Posterior cingulate gyrus (tissue), 11 donors: ENCODE results near the gene CAMKV.
"Not testable (repeated sequence)": the region's sequence is repeated elsewhere in the genome, so short reads cannot be mapped to it uniquely, and the experiment has no call there.

Source experiments
- DNase-seq, 10 donors: peaks; one replicate each; pipeline versions ENCODE4 v3.0.0 to v3.0.0-alpha.2; 2020 to 2021; ENCODE audit warnings: mixed read lengths in 3 of 10
- intact Hi-C: fragments of 100-400 bp; cut with DNase I; formaldehyde crosslinking; loops from one replicate; pipeline ENCODE4 v1.15.1; 2023

CAMKV gene, protein sequence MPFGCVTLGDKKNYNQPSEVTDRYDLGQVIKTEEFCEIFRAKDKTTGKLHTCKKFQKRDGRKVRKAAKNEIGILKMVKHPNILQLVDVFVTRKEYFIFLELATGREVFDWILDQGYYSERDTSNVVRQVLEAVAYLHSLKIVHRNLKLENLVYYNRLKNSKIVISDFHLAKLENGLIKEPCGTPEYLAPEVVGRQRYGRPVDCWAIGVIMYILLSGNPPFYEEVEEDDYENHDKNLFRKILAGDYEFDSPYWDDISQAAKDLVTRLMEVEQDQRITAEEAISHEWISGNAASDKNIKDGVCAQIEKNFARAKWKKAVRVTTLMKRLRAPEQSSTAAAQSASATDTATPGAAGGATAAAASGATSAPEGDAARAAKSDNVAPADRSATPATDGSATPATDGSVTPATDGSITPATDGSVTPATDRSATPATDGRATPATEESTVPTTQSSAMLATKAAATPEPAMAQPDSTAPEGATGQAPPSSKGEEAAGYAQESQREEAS

DNA sequence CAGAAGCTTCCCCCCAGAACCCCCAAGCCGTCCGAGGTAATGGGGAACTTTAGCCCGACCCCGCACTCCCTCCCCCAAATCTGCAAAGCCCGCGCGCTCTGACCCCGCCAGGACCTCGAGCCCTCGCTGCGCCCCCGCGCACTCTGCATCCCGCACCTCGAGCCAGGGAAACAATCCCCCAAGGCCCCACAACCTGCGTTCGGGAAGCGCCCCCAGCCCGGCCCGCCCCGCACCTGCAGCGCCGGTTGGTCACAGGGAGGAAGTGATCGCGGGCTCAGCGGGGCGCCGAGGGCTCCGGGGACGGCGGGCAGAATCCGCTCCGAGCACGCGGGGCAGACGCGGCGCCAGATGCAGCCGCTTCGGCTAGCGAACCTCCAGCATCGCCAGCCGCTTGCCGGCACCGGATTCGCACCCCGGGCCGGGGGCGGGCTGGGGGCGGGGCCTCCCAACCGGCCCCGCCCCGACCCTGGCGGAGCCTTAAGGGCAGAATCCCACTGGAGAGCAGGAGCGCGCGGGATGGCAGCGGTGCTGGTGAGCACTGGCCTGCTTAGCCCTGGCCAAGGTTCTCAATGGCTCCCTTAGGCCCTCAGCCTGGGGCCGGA, at the start of gene CAMKV:
Gene CAMKV, minus strand, starts transcription at position 382 of the 602 bp plus-strand sequence. CDS start 7,518 bp downstream, outside the sequence.
- DNase-seq = peak in 9 of 10 donors; percentile 19 to 92 (median 59)
- intact Hi-C loops = no loop called here

DNA sequence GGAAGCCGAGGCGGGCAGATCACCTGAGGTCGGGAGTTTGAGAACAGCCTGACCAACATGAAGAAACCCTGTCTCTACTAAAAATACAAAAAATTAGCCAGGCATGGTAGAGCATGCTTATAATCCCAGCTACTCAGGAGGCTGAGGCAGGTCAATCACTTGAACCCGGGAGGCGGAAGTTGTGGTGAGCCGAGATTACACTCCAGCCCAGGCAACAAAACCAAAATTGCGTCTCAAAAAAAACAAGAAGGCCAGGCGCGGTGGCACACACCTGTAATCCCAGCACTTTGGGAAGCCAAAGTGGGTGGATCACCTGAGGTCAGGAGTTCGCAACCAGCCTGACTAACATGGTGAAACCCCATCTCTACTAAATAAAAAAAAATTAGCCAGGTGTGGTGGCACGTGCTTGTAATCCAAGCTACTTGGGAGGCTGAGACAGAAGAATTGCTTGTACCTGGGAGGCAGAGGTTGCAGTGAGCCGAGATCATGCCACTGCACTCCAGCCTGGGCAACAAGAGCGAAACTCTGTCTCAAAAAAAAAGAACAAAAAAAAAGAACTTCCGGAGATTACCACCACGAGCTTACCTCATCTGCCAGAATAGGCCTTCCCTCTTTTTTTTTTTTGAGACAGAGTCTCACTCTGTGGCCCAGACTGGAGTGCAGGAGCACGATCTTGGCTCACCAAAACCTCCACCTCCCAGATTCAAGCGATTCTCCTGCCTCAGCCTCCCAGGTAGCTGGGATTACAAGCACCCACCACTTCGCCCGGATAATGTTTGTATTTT, 48.3 kb upstream of the CAMKV start:
- DNase-seq = peak in 2 of 10 donors; percentile 6 to 60
- intact Hi-C loops = not testable (repeated sequence)

DNA sequence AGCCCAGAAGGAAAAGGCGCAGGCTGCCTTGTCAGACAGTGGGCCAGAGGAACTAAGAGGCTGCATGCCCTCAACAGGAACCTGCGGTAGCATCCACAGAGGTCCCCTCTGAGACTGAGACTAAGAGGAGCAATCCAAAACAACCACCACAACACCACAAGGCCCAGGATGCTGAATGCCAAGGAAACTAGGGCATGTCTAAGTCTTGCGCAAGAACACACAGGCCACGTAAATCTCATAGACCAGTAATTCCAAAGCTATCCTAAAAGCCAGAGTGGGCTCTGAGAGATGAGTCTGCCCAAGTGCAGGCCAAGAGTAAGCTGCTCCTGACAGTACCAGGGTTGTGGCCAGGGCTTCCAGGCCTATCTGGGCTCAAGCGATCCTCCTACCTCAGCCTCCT, 47.0 kb upstream of the CAMKV start:
- no peak for DNase-seq
- intact Hi-C loops = no loop called here

DNA sequence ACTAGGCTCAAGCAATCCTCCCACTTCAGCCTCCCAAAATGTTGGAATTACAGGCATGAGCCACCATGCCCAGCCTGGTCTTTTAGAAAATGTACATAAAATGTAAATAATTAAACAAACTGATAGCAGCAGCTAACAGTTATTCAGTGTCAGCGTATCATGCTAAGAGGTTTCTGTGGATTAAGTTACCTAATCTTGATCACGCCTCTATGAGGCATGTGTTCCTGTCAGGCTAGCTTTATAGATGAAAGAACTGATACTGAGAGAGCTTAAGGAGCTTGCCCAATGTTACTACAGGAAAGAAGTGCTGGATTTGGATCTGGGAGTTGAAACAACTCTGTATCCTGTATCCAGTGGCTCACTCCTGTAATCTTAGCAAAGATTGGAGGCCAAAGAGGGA, 45.2 kb upstream of the CAMKV start:
- DNase-seq = no peak
- intact Hi-C loops = no loop called here

DNA sequence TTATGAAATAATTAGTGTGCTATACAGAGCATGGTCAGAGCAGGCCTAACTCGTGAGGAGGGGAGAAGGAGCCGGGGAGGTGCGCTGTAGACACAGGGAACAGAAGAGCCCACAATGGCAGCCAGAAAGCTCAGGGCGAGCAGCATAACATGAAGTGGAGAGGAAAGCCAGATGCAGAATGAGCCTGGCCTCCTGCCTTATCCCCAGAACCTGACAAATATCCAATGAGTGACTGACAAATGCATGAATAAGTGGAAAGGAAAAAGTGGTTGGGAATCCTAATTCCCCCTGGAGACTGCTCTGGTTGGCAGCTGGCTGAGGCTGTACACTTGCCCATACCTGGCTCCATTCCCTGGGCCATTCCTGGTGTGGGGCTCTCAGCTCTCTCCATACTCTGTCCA, 43.2 kb upstream of the CAMKV start:
- DNase-seq = peak in 1 of 10 donors; percentile 80
- intact Hi-C loops = no loop called here

DNA sequence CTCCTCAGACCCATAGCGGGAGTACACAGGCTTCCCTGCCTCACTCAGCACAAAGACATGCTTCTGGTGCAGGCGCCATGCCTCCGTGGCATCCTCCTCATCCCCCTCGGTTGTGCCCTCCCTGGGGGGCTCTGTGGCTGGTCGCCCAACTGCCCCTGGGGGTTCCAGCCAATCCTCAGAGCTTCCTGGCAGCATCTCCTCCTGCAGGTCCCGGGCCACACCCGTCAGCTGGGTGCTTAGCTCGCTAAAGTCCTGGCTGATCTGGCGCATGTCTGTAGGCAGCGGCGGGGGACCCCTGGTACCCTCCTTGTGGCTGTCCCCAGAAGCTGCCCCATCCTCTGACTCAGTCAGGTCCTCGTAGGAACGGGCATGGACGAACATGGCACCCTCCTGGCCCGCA, 41.9 kb upstream of the CAMKV start:
- DNase-seq = no peak
- intact Hi-C loops = no loop called here

DNA sequence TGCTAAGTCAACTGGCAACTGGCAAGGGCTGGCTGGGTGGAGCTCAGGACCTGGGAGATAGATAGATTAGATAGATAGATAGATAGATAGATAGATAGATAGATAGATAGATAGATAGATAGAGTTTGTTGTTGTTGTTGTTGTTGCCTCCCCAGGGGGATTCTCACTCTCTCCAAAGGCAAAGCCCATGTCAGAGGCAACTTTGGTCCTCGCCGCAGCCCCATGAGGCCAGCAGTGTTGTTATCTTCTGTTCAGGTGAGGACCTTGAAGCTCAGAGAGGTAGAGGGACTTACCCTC, 41.4 kb upstream of the CAMKV start:
- intact Hi-C loops = no loop called here
- no peak for DNase-seq

DNA sequence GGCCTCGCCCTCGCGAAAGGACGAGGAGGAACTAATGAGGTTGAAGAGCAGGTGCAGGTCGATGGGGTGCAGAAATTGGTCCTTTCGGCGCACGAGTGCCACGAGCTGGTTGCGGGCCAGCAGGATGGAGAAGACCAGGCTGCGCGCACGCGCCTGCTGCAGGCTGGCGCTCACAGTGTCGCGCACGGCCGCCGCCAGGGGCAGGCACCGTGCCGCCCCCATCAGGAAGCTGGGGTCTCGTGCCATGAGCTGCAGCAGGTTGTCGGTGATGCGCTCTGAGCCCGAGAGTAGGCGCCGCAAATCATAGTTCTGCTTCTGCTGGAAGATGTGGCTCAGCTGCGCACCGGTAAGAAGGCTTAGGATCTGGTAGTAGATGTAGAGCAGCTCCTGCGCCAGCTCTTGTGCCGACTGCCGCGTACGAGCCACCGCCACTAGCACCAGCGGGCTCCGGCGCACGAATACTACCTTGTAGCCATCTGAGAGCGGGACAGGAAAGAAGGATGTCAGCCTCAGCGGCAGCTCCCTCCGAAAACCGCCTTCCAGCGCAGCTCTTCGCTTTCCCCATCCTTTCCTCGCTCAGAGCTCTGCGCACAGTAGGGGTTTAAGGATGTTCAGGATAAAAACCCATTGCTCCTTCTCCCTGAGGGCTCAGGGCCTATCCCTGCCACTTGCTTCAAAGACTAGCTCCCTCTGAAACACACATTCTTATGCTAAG, 40.9 kb upstream of the CAMKV start:
- peak in 1 of 10 donors; percentile 80 for DNase-seq
- intact Hi-C loops = no loop called here

DNA sequence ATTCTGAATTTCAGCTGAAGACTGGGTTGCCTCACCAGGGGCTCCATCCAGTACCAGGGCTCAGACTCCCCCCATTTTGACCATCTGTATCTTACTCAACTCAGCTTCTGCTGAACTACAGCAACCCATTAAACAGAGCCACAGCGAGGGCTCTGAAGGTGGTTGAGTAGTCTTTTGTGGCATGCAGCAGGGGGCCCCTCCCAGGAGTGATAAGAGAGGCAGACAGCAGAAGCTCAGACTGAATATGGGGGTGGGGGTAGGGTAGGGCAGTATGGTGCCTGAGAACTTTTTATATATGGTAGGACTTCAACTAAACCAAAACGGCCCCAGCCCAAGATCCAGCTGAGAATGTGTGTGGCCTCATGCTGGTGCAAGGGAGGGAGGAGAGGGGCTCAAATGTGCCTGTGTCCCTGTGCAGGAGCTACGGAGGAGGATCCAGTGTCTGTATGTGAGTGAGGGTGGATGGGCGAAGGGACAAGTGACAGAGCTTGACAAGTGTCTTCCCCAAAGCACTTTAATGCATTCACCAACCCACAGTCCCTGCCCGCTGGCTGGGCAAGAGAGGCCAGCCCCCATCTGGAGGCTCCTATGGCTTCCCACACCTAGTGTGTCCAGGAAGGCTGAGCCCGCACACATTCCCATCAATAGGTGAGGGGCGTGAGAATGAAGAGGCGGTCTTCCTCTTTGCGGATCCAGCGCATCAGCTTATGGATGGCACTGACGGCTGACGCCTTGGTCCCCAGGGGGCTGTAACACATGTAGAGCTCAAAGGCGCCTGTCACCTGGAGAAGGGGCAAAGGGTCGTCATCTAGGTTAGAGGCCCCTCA, 38.9 kb upstream of the CAMKV start:
- DNase-seq = no peak
- intact Hi-C loops = loop anchor here (10.0 kb wide), 1 partner anchor 204 kb away; no protein-coding TSS in a partner anchor

DNA sequence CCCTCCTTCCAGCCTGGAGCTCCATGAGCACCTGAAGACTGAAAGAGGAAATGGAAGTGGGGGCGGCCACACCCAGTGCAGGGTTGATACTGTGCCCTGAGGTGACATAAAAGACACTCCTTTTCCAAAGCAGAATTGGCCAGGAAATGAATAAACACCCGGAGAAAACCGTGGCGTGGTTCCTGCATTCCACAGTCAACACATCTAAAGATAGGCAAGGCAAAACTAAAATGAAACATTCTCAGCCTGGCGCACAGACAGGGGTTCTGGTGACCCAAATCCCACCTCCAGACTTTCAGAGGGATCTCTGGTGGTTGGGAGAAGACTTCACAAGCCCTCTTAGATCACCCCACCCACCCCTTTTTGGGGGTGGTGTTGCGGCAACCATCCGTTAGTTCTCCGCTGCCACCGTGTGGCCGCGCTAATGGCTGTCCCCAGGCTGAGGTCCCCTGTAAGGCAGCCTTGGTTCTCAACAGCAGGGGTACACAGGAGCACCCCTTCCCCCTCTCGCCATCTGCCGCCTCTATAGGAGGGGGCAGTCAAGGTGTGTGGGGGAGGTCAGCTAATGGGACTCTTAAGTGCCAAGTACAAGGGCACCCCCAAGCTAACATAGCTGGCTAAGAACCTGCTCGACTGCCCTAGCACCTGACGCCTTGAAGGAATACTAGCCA, 36.5 kb upstream of the CAMKV start:
- DNase-seq = peak in 9 of 10 donors; percentile 23 to 94 (median 62)
- intact Hi-C loops = loop anchor here (2.0 to 10.0 kb wide), 2 partner anchors 103 to 201 kb away; partner anchors contain the start of gene INKA1

DNA sequence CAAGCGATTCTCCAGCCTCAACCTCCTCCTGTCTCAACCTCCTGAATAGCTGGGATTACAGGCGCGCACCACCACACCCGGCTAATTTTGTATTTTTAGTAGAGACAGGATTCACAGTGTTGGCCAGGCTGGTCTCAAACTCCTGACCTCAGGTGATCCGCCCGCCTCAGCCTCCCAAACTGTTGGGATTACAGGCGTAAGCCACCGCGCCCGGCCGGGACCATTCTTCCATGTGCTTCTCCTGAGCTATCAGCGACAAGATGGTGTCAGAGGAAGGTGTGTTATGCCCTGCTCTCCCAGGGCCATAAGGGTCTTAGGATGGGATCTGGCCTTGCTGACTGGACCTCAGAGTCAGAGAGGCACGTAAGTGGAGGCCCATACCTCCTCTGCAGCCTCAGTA, 34.7 kb upstream of the CAMKV start:
- intact Hi-C loops = loop anchor here (5.0 to 10.0 kb wide), 2 partner anchors 62 to 200 kb away; no protein-coding TSS in a partner anchor
- DNase-seq = not testable (repeated sequence)

DNA sequence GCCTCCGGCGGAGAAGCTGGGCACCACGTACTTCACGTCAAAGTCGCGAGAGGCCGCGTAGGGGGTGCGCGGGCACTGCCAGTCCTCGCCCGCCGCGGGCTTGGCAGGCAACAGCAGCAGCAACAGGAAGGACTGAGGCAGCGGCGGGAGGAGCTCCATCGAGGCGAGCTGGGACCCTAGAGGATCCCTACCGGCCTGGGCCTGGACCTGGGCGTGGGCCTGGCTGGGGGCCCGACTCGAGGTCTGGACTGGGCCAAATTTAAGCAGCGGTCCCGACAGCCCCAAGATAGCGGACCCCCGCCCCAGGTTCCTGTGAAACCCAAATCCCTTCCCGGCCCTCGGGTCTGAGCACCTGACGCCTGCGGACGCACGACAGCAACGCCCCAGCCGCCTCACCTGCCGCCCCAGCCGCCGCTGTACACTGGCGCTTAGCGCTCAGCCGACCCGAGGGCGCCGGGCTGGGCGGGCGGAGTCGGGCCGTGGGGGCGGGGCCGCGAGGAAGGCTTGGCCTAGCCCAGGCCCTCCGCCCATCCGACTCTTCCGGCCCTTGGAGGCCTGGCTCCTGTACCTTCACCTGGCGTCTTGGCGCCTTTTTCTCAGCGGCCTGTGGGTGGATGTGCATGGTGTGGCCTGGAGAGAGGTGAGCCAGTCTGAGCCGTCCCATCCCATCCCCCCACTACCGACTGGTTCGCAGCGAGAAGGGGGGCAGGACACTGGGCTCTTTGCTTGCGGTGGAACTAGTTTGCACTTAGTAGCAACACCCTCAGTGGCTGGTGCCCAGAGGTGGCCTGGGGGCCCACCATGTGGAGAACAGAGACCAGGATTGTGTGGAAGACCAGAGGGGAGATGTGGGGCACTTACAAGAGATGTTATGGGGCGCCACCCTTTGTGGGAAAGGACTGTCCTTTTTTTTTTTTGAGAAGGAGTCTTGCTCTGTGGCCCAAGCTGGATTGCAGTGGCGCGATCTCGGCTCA, 34.0 kb upstream of the CAMKV start, which contains the start of gene MST1R:
Gene MST1R, minus strand, starts transcription at position 423 of the 974 bp plus-strand sequence. Its CDS starts 264 bp downstream, at position 159.
- intact Hi-C loops = loop anchor here (5.0 to 10.0 kb wide), 2 partner anchors 61 to 199 kb away; no protein-coding TSS in a partner anchor
- no peak for DNase-seq

DNA sequence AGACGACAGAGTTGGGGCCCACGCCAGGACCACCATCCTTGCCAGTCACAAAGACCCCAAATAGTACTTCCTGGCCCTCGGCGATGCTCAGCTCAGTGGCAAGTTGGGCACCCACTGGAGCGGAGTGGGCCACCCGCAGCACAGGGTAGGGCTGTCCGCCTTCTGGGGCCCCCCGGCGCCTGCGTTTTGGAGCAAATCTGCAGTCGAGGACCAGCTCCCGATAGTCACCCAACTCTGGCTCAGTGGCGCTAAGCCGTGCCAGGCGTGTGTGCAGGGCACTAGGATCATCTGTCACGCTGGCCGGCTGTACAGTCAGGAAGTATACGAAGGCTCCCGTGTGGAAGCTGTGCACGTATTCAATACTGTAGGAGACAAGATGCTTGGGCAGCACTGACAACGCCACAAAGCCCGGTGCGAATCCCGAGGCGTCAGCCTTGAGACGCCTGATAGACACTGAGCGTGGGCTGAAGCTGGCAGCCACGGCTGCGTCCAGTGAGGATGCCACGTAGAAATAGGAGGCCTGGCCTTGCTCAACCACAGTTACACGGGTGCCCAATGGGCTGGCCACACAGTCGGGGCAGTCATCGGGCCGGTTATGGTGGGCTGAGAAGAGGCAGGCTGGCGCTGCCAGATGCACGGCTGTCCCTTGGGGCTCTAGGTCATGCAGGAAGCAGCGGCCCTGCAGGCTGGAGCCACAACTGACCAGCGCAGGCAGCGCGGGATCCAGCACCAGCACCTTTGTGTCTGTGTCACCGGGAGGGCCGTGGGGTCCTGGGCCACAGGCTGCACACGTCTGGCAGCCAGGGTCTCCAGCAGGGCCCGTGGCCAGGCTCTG, 33.0 kb upstream of the CAMKV start:
- DNase-seq = peak in 1 of 10 donors; percentile 86
- intact Hi-C loops = loop anchor here (5.0 to 10.0 kb wide), 2 partner anchors 60 to 198 kb away; no protein-coding TSS in a partner anchor

DNA sequence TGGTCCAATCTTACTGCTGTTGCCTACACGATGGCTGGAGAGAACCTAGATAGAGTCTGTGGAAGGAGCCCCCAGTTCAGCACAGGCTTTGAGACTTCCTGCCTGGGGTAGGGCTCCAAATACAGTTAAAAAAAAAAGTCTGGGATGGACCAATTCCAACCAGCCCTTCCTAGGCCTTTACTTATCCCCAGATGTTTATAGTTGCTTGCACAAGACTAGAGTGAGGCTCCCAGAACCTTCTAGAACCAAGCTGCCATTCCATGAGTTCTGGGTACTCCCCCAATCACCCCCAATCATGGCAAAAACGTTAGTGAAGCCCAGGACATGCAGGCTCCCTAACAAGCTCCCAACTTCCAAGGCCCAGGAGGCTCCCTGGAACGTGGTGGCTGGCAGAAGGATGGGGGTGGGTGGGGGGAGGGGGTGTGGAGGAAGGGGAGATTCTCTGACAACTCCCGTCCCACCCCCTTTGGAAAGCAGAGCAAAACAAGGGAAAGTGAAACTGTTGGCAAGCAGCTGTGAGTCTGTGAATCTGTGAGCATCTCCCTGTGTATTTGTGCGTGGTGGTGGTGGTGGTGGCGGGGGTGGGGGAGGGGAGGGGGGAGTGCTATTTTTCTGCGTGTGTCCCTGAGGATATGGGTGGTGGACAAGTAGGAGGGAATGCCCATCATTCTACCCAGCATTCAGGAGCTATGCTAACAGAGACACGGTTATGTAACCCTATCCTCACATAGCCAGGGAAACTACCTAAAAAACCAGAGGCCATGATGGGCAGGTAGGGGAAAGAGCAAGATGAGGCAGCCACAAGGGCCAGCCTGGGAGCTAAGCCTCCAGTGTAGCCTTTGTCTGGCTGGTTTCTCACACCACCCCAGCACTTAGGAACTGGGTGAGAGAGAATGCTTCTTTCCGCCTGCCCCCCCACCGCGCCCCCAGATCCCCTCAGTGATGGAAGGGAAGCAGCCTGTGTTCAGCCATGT, 31.9 kb upstream of the CAMKV start:
- intact Hi-C loops = loop anchor here (5.0 to 10.0 kb wide), 2 partner anchors 59 to 197 kb away; no protein-coding TSS in a partner anchor
- no peak for DNase-seq
